ENCODE measurements around the gene EP400.

EP400 gene, protein sequence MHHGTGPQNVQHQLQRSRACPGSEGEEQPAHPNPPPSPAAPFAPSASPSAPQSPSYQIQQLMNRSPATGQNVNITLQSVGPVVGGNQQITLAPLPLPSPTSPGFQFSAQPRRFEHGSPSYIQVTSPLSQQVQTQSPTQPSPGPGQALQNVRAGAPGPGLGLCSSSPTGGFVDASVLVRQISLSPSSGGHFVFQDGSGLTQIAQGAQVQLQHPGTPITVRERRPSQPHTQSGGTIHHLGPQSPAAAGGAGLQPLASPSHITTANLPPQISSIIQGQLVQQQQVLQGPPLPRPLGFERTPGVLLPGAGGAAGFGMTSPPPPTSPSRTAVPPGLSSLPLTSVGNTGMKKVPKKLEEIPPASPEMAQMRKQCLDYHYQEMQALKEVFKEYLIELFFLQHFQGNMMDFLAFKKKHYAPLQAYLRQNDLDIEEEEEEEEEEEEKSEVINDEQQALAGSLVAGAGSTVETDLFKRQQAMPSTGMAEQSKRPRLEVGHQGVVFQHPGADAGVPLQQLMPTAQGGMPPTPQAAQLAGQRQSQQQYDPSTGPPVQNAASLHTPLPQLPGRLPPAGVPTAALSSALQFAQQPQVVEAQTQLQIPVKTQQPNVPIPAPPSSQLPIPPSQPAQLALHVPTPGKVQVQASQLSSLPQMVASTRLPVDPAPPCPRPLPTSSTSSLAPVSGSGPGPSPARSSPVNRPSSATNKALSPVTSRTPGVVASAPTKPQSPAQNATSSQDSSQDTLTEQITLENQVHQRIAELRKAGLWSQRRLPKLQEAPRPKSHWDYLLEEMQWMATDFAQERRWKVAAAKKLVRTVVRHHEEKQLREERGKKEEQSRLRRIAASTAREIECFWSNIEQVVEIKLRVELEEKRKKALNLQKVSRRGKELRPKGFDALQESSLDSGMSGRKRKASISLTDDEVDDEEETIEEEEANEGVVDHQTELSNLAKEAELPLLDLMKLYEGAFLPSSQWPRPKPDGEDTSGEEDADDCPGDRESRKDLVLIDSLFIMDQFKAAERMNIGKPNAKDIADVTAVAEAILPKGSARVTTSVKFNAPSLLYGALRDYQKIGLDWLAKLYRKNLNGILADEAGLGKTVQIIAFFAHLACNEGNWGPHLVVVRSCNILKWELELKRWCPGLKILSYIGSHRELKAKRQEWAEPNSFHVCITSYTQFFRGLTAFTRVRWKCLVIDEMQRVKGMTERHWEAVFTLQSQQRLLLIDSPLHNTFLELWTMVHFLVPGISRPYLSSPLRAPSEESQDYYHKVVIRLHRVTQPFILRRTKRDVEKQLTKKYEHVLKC (N-terminal part only)

DNA sequence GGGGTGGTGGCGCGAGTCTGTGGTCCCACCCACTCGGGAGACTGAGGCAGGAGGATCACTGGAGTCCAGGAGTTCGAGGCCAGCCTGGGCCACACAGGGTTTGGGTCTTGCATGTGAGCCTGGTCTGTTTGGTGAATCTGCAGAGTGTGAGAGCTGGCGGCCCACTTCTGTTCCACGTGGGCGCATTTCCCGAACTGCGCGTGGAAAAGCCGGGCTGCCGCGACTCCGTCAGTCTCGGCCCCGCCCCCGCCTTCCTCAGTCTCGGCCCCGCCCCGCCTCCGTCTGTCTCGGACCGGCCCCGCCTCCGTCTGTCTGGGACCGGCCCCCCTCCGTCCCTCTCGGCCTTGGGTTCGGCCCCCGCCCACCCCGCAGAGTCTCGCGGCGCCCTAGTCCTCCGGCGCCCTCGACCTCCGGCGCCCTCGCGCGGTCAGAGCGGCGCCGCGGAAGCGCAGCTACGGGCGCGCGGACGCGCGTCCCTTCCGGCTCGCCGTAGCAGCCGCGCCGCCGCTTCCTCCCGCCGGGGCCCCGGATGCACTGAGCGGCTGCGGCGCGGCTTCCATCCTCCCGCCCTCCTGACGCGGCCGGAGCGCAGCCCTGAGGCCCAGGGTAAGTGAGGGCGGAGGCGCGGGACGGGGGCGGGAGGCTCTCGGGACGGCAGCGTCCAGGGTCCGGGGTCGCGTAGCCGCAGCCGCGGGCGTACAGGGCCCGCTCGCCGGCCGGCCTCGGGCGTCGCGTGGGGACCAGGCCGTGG is at the start of gene EP400:
EP400 (plus strand) TSS at position 512 of the 751 bp plus-strand sequence. CDS start 10,678 bp downstream, outside the sequence.
- TF ChIP-seq, protein P1, sequence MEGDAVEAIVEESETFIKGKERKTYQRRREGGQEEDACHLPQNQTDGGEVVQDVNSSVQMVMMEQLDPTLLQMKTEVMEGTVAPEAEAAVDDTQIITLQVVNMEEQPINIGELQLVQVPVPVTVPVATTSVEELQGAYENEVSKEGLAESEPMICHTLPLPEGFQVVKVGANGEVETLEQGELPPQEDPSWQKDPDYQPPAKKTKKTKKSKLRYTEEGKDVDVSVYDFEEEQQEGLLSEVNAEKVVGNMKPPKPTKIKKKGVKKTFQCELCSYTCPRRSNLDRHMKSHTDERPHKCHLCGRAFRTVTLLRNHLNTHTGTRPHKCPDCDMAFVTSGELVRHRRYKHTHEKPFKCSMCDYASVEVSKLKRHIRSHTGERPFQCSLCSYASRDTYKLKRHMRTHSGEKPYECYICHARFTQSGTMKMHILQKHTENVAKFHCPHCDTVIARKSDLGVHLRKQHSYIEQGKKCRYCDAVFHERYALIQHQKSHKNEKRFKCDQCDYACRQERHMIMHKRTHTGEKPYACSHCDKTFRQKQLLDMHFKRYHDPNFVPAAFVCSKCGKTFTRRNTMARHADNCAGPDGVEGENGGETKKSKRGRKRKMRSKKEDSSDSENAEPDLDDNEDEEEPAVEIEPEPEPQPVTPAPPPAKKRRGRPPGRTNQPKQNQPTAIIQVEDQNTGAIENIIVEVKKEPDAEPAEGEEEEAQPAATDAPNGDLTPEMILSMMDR (IDR thresholded peaks at IDR 0.05; ENCODE audit: low read depth, low read length), result no peak
- H3K4me3 ChIP-seq (replicated peaks in 1 of 2; ENCODE audit: low read depth in 2 of 2, low read length in 2 of 2), result peak within 1 kb of the TSS; percentile 88 to 93
- DNase-seq (ENCODE audit: low read depth in 2 of 2), result peak; percentile 94 to 96

DNA sequence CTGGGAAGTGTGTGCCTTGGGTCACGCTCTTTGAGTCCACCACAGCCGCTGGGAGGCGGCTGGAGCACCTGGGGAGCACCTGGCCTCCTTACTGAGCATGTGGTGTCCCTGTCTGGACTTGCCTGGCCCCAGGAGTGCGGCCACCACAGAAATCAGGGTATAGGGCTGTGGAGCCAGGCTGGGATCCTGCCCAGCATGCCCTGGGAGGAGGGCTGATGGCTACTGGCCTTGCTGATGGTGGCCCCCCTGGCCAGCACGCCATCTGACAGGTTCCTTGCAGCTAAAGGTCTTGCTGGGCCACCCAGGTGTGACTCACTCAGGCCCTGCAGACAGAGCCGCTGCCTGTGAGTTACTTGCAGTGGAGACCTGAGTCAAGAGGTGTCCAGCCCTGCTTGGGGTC is 49.3 kb upstream of the EP400 start:
- TF ChIP-seq, protein P1 (IDR thresholded peaks at IDR 0.05; ENCODE audit: low read depth, low read length), result no peak
- H3K4me3 ChIP-seq (replicated peaks in 1 of 2; ENCODE audit: low read depth in 2 of 2, low read length in 2 of 2), result no peak overlapping the region
- DNase-seq (ENCODE audit: low read depth in 2 of 2), result no peak

DNA sequence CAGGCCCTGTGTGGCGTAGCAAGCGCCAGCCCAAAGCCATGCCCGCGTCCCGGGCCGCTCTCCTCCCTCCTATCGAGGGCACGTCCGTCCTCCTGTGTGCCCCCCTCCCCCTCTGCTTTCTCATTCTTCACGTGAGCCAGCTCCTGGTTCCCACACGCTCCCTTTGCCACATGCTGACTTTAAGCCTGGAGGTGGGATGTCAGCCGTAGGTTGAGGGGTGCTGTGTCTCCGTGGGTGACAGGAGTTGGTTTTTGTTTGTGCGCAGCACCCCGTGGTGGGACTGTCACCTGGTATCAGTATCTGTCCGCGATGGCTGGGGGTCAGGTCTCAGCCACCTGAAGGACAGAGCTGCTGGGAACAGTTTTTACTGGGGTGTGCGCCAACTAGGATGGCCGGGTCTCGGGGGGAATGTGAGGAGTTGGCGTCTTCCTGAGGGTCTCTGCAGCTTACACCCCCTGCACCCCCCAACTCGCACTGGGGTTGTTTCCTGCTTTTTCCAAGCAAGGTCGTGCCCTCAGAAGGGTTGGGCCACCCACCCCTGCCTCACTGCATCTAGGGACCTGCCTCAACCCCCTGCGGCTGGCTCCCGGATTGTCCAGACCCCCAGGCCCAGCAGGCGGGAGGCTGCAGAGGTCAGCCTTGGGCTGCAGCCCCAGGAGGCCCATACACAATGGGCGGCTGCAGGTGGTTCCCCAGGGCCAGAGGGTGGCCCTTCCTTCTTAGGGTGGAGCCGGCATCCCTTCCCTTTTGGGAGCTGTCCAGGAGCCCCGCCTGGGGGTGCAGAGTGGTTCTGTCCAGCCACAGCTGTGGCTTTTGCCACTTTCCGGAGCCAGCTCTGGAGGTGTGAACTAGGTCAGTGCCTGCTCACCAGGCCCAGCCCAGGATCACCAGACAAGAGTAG is 48.1 kb upstream of the EP400 start:
- TF ChIP-seq, protein P1 (IDR thresholded peaks at IDR 0.05; ENCODE audit: low read depth, low read length), result no peak
- DNase-seq (ENCODE audit: low read depth in 2 of 2), result no peak
- no peak overlapping the region for H3K4me3 ChIP-seq (replicated peaks in 1 of 2; ENCODE audit: low read depth in 2 of 2, low read length in 2 of 2)

DNA sequence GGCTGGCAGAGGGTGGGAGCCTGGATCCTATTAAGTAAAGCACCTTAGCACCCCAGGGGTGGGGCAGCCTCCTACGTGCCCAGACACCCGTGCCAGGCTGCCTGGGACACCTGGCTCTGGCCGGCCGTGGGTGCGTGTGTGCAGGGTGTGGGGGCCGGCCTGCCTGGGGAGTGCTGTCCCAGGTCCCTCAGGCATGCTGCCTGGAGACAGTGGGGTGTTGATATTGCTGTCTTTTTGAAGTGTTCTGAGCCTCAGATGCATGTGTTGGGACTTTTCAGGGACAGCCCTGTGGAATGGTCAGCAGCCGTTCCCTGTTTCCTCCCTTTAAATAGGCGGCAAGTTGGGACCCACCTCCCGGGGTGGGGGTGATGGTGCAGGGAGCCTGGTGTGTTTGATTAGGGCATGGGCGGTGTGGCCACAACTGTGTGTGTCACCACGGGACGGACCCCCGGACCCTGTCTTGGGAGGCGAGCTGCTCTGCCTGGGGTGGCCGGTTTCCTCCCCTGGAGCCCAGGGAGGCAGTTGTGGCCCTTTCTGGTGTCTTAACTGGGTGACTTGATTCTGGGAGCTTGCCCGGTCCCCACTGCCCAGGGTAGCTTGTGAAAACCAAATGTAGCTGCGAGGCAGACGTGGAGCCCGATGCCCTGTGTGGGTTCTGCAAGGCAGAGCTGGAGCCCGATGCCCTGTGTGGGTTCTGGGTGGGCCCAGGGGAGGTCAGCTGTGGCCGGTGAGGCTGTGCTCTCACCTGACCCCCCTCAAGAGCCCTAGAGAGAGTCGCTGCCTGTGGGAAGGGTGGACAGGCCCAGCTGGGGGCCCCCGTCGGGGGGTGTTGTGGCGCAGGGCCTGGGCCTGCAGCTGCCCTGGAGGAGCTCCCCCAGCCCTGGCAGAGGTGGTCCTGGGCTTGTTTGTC is 47.2 kb upstream of the EP400 start:
- DNase-seq (ENCODE audit: low read depth in 2 of 2), result no peak
- TF ChIP-seq, protein P1 (IDR thresholded peaks at IDR 0.05; ENCODE audit: low read depth, low read length), result no peak
- H3K4me3 ChIP-seq (replicated peaks in 1 of 2; ENCODE audit: low read depth in 2 of 2, low read length in 2 of 2), result no peak overlapping the region
